HG03039 (cell line): Measurements from ENCODE around the gene PRMT7.

Experiments used
- ATAC-seq: cut with Tn5 transposase; IDR thresholded peaks from one replicate; pipeline ENCODE4 v1.9.1; 2021; ENCODE audit warnings: mild to moderate bottlenecking, moderate library complexity; ENCODE audit not compliant: unreplicated experiment

Gene PRMT7

GRCh38 chr16:68373528-68374245 lies 62.9 kb downstream of the PRMT7 start:
- no peak for ATAC-seq

- no peak for ATAC-seq
Measured at GRCh38 chr16:68374246-68374805, 63.5 kb downstream of the PRMT7 start.

GRCh38 chr16:68374961-68375660 lies 64.3 kb downstream of the PRMT7 start:
- no peak for ATAC-seq

- ATAC-seq: no peak
Measured at GRCh38 chr16:68375801-68376536, 65.2 kb downstream of the PRMT7 start.

GRCh38 chr16:68376590-68376989 lies 65.8 kb downstream of the PRMT7 start:
- no peak for ATAC-seq

DNA sequence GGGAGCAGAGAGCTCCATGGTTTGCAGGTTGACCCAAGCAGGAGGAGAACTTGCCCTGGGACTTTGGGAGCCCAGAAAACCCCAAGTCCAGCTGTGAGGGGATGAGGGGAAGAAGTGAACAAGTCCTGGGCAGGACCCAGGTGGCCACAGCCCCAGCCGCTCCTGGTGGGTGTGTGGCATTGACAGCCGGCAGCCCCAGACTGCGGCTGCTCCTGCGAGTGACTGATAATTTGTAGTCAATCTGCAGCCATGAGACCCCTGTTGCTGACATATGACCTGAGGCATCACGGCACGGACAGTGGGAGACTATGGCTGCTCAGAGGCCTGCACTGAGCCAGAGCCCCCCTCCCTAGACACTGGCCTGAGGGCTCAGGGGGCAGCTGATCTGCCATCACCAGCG lies 66.4 kb downstream of the PRMT7 start:
- ATAC-seq: no peak

GRCh38 chr16:68377667-68378393 lies 67.0 kb downstream of the PRMT7 start:
- no peak for ATAC-seq

DNA sequence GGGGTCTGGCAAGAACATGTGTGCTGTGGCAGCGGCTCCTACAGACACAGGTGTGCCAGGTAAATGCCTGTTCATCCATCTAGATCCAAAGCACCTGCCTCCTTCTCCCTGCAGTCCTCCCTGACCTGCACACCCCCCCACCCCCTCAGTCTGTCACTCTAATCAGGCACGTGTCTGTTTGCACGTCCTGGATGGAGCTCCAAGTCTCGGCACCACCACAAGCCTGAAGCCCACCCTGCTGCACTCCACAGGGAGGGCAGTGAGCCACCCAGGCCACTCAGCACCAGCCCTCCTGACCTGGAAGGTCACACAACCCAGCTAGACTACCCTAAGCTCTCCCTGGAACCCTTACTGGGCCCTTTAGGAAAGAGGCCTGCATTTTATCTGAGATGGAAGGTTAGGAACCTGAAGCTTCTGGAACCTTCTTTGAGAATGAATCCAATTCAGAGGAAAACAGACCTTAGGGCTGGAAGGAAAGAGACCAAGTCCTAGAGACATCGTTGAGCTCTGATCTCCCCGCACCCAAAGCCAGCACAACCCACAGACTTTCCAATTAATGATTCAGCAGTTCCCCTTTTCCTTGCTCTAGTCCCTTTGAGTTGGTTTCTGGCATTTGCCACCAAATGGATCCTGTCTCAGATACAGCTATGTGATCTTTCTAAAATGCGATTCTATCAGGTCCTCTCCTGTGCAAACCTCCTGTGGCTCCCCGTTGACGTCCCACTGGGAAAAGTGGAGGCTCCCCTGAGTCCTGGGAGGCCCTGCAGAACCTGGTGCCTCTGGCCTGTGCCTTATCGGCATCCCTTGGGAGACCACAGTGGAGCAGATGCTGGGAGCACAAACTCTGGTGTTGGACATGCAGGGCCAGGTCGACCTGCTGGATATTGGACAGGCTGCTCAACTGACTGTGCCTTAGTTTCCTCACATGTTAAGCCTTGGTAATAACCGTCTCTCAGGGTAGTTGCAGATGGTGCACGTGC lies 67.9 kb downstream of the PRMT7 start:
- ATAC-seq: no peak

- no peak for ATAC-seq
Measured at GRCh38 chr16:68379472-68380347, 68.9 kb downstream of the PRMT7 start.

- no peak for ATAC-seq
Measured at GRCh38 chr16:68380348-68380670, 69.5 kb downstream of the PRMT7 start.

GRCh38 chr16:68380676-68381362 lies 70.0 kb downstream of the PRMT7 start:
- no peak for ATAC-seq

GRCh38 chr16:68381363-68381724 lies 70.5 kb downstream of the PRMT7 start:
- ATAC-seq: no peak

- ATAC-seq: no peak
Measured at GRCh38 chr16:68382296-68382718, 71.5 kb downstream of the PRMT7 start.

- no peak for ATAC-seq
Measured at GRCh38 chr16:68383858-68384257, 73.0 kb downstream of the PRMT7 start.

- ATAC-seq: no peak
Measured at GRCh38 chr16:68384288-68385161, 73.7 kb downstream of the PRMT7 start.

- ATAC-seq: no peak
Measured at GRCh38 chr16:68385371-68385770, 74.6 kb downstream of the PRMT7 start.

DNA sequence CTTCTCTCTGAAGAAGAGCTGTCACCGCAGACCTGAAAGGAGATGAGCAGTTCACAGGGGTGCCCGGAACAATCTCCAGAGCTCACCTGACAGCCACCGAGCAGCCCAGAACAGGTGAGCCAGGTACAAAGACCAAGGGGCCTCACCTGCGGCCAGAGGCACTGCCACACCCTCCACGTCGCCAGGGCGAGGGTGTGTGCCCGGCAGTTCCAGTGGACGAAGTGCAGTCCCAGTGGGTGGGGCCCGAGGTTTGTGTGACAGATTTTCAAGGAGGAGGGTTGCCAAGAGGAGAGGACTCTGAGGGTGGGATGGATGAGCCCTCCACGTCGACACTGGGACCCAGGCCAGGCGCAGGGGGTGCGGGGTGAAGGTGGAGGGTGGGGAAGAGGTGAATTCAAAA lies 75.8 kb downstream of the PRMT7 start:
- ATAC-seq: no peak
